HCEC 1CT (cell line): Measurements from ENCODE around the gene ABHD11.

Experiments used
- DNase-seq: peaks from one replicate; pipeline ENCODE4 v3.0.0-alpha.2; 2017

The ABHD11 gene

DNA sequence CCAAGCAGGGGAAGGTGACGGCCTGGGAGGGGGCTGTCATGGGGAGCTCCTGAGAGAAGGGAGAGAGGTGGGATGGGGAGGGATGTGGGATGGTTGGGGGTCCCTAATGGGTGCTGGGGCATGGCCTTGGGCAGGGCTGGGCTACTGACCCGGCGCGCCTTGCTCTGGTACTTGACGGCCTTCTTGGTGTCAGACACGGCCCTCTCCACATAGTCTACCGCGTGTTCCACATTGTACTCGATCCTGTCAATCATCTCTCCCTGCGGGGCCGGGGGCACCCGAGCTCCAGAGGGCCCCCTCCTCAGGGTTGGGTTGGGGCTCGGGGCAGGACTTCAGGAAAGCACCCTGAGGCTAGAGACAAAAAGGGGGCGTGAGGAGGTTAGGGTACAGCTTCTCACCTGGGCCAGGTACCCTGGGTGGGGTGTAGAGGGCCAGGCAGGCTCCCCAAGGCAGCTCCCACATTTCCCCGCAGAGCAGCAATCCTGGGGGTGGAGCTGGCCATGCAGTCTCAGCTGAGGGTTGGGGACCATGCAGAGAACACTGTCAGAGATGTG is 37.9 kb downstream of the ABHD11 start:
- no peak for DNase-seq

- DNase-seq: no peak
Measured at GRCh38 chr7:73700069-73700423, 38.6 kb downstream of the ABHD11 start.

DNA sequence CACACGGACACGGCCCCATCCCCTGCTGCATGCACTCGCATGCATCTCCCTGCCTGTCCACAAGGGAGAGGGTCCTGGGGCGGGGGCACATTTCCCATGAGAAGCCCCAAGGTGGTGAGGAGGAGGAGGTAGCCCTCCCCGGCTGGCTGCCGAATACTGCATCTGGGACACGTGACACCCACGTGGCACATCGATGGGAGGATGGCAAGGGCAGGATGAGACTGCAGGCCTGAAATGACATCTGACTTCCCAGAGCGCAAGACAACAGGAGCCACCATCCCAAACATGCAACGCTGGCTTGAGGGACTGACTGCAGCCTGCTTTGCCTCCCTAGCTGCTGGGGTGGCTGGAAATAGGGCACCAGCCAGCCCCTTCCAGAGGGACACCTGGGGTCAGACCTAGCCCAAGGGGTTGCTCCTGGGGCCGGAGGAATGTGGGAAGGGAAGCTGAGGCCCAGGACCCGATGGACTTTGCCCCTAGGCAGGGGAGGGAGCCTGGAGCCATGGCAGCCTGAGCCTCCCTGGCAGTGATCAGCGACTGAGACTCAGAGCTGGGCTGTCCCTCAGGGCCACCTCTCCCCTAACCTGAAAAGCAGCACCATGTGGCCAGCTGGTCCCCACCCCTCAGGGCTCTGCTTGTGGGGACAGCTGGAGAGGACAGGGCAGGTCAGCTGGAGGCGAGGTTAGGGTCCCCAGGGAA is 39.1 kb downstream of the ABHD11 start:
- no peak for DNase-seq

GRCh38 chr7:73698410-73698809 is 40.2 kb downstream of the ABHD11 start:
- DNase-seq: no peak

DNA sequence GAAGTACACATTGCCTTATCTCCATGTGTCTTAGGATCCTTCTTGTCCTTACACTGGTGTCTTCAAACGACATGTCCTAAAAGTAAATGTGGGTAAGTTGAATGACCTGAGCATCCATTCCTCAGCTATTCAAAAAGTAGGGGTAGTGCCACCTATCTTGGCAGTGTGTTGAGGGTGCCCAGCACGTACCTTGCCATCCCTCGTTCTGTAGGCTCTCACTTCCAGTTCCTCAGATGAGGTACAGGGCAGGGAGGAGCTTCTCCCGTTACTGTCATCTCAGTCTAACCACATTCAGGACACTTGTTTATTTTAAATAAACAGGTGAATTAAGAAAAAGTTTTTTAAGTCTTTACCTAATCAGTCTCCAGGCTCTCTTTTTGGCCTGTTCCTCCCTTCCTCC is 42.2 kb downstream of the ABHD11 start:
- no peak for DNase-seq

GRCh38 chr7:73690646-73691045 is 48.0 kb downstream of the ABHD11 start:
- no peak for DNase-seq

- DNase-seq: no peak
Measured at GRCh38 chr7:73688288-73688687, 50.3 kb downstream of the ABHD11 start.
